HG03039 (cell line): ENCODE measurements around the gene SMG1.

ENCODE experiments used
- ATAC-seq: cut with Tn5 transposase; IDR thresholded peaks from one replicate; pipeline ENCODE4 v1.9.1; 2021; ENCODE audit warnings: mild to moderate bottlenecking, moderate library complexity; ENCODE audit not compliant: unreplicated experiment

Gene SMG1

GRCh38 chr16:18855196-18855595 lies 71.0 kb downstream of the SMG1 start:
- no peak for ATAC-seq

GRCh38 chr16:18853694-18854093 lies 72.5 kb downstream of the SMG1 start:
- ATAC-seq: no peak

GRCh38 chr16:18852647-18853046 lies 73.6 kb downstream of the SMG1 start:
- no peak for ATAC-seq

GRCh38 chr16:18846416-18846815 lies 79.8 kb downstream of the SMG1 start:
- ATAC-seq: no peak

- no peak for ATAC-seq
These were observed 83.6 kb downstream of the SMG1 start for GRCh38 chr16:18842565-18842964.

- ATAC-seq: no peak
These were observed 84.2 kb downstream of the SMG1 start for GRCh38 chr16:18841833-18842525.

- ATAC-seq: no peak
These were observed 86.7 kb downstream of the SMG1 start for GRCh38 chr16:18839555-18839954.

GRCh38 chr16:18836702-18837101 lies 89.5 kb downstream of the SMG1 start:
- no peak for ATAC-seq

GRCh38 chr16:18834864-18835263 lies 91.3 kb downstream of the SMG1 start:
- ATAC-seq: no peak

- no peak for ATAC-seq
These were observed 92.3 kb downstream of the SMG1 start for GRCh38 chr16:18833707-18834505.

- ATAC-seq: no peak
These were observed 93.6 kb downstream of the SMG1 start for GRCh38 chr16:18832613-18833012.

GRCh38 chr16:18832006-18832405 lies 94.2 kb downstream of the SMG1 start:
- ATAC-seq: no peak

- ATAC-seq: no peak
These were observed 97.0 kb downstream of the SMG1 start for GRCh38 chr16:18829251-18829650.

GRCh38 chr16:18827890-18828289 lies 98.3 kb downstream of the SMG1 start:
- ATAC-seq: no peak

GRCh38 chr16:18816286-18816685 lies 109.9 kb downstream of the SMG1 start:
- no peak for ATAC-seq

GRCh38 chr16:18811925-18812324 lies 114.3 kb downstream of the SMG1 start:
- ATAC-seq: no peak

- no peak for ATAC-seq
These were observed 117.0 kb downstream of the SMG1 start for GRCh38 chr16:18809165-18809564.

GRCh38 chr16:18805257-18805773 lies 120.9 kb downstream of the SMG1 start:
- no peak for ATAC-seq

- ATAC-seq: no peak
These were observed 121.7 kb downstream of the SMG1 start for GRCh38 chr16:18804540-18804939.

GRCh38 chr16:18803569-18804462 lies 122.4 kb downstream of the SMG1 start:
- ATAC-seq: no peak

GRCh38 chr16:18802767-18803343 lies 123.4 kb downstream of the SMG1 start:
- ATAC-seq: no peak
